ENCODE results near the gene RPS23. TPM values are rescaled to one million over a fixed set of nuclear protein-coding genes. Genes with fewer than 3 reads are reported as not detected.

RPS23 gene
- total RNA-seq, 1 experiment from 2014 or later: 1,388 TPM

- DNase-seq (ENCODE audit: low read depth, low spot score) (no peak), ATAC-seq (no peak)
- H3K36me3 ChIP-seq (ENCODE audit: control insufficient read depth, insufficient read depth, low read length): no peaks in the 10 kb centered on the region
- H3K27ac ChIP-seq (ENCODE audit: low read length): no peak overlapping the region
- no peak overlapping the region for H3K4me3 ChIP-seq (ENCODE audit: low read depth in 2 of 2, low read length in 2 of 2)
- no peaks in the 10 kb centered on the region for H3K4me1 ChIP-seq (ENCODE audit: control insufficient read depth, insufficient read depth, low read length)
- peaks cover 5% of the 10 kb centered on the region; the same call in 1 of the 2 replicates for H3K27me3 ChIP-seq (ENCODE audit: control insufficient read depth, insufficient read depth, low read length)
- ChIA-PET CTCF (no interaction called here), POLR2A (no interaction called here)
- in situ Hi-C loops (cut with HindIII; ENCODE audit: low pct_unique_long_range_greater_than_20kb, low sequenced_read_pairs) (no loop called here), intact Hi-C loops (cut with micrococcal nuclease; ENCODE audit: unreplicated experiment) (no loop called here)
- no TSS peak for BruUV-seq (replicated peaks)
- no peak for TF ChIP-seq TCF7L2 (IDR thresholded peaks at IDR 0.05; ENCODE audit: low read depth, low read length)
- TF ChIP-seq, protein P1, sequence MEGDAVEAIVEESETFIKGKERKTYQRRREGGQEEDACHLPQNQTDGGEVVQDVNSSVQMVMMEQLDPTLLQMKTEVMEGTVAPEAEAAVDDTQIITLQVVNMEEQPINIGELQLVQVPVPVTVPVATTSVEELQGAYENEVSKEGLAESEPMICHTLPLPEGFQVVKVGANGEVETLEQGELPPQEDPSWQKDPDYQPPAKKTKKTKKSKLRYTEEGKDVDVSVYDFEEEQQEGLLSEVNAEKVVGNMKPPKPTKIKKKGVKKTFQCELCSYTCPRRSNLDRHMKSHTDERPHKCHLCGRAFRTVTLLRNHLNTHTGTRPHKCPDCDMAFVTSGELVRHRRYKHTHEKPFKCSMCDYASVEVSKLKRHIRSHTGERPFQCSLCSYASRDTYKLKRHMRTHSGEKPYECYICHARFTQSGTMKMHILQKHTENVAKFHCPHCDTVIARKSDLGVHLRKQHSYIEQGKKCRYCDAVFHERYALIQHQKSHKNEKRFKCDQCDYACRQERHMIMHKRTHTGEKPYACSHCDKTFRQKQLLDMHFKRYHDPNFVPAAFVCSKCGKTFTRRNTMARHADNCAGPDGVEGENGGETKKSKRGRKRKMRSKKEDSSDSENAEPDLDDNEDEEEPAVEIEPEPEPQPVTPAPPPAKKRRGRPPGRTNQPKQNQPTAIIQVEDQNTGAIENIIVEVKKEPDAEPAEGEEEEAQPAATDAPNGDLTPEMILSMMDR (IDR thresholded peaks at IDR 0.05): no peak
- no peak for TF ChIP-seq POLR2AphosphoS5 (IDR thresholded peaks at IDR 0.05; ENCODE audit: low read depth, low read length)
- H3K9me3 ChIP-seq (ENCODE audit: control insufficient read depth, insufficient read depth, low read depth, low read length): no peaks in the 10 kb centered on the region
Measured at GRCh38 chr5:82319192-82319591, 41.0 kb upstream of the RPS23 start.

DNA sequence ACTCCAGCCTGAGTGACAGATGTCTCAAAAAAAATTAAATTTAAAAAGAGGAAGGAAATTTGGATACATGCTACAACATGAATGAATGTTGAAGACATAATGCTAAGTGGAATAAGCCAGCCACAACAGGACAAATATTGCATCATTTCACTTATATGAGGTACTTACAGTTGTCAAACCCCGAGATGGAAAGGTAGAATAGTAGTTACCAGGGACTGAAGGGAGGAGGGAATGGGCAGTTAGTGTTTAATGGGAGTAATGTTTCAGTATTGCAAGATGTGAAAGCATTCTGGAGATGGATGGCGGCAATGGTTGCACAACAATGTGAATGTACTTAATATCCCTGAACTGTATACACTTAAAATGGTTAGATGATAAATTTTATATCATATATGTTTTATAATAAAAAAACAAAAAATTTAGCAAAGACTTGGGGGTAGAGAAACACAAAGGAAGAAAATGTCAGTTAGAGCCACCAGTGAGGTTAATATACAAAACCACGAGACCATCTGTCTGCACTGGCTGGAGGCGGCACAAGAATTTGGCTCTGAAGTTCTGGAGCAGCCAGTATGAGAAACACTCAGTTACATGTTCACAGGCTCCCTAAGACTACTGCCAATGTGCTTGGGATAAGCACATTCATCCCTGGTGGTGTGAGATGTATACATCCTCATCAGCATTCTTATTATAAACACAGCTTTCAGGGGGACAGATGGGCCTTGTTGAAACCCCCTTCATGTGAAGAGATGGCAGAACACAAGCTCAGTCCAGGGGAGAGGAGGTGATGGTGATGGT is 37.0 kb upstream of the RPS23 start:
- H3K4me1 ChIP-seq (ENCODE audit: control insufficient read depth, insufficient read depth, low read length): no peaks in the 10 kb centered on the region
- no peaks in the 10 kb centered on the region for H3K36me3 ChIP-seq (ENCODE audit: control insufficient read depth, insufficient read depth, low read length)
- intact Hi-C loops (cut with micrococcal nuclease; ENCODE audit: unreplicated experiment): no loop called here
- DNase-seq (ENCODE audit: low read depth, low spot score) (no peak), ATAC-seq (no peak)
- TF ChIP-seq SIN3A (IDR thresholded peaks at IDR 0.05; ENCODE audit: borderline replicate concordance, insufficient read depth, low read depth, low read length): no peak
- no peak for TF ChIP-seq TCF7L2 (IDR thresholded peaks at IDR 0.05; ENCODE audit: low read depth, low read length)
- no peak for TF ChIP-seq POLR2AphosphoS5 (IDR thresholded peaks at IDR 0.05; ENCODE audit: low read depth, low read length)
- TF ChIP-seq, protein P1 (IDR thresholded peaks at IDR 0.05): no peak
- TF ChIP-seq, protein P2, sequence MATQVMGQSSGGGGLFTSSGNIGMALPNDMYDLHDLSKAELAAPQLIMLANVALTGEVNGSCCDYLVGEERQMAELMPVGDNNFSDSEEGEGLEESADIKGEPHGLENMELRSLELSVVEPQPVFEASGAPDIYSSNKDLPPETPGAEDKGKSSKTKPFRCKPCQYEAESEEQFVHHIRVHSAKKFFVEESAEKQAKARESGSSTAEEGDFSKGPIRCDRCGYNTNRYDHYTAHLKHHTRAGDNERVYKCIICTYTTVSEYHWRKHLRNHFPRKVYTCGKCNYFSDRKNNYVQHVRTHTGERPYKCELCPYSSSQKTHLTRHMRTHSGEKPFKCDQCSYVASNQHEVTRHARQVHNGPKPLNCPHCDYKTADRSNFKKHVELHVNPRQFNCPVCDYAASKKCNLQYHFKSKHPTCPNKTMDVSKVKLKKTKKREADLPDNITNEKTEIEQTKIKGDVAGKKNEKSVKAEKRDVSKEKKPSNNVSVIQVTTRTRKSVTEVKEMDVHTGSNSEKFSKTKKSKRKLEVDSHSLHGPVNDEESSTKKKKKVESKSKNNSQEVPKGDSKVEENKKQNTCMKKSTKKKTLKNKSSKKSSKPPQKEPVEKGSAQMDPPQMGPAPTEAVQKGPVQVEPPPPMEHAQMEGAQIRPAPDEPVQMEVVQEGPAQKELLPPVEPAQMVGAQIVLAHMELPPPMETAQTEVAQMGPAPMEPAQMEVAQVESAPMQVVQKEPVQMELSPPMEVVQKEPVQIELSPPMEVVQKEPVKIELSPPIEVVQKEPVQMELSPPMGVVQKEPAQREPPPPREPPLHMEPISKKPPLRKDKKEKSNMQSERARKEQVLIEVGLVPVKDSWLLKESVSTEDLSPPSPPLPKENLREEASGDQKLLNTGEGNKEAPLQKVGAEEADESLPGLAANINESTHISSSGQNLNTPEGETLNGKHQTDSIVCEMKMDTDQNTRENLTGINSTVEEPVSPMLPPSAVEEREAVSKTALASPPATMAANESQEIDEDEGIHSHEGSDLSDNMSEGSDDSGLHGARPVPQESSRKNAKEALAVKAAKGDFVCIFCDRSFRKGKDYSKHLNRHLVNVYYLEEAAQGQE (IDR thresholded peaks at IDR 0.05; ENCODE audit: insufficient read depth in 1 of 2, low read depth in 2 of 2, low read length in 1 of 2): no peak
- no TSS peak for BruUV-seq (replicated peaks)
- H3K27me3 ChIP-seq (ENCODE audit: control insufficient read depth, insufficient read depth, low read length): no peaks in the 10 kb centered on the region
- ChIA-PET CTCF (no interaction called here), POLR2A (no interaction called here)
- H3K9me3 ChIP-seq (ENCODE audit: control insufficient read depth, insufficient read depth, low read depth, low read length): no peaks in the 10 kb centered on the region
- H3K4me3 ChIP-seq (ENCODE audit: low read depth in 2 of 2, low read length in 2 of 2): no peak overlapping the region
- H3K27ac ChIP-seq (ENCODE audit: low read length): no peak overlapping the region
- in situ Hi-C loops (cut with HindIII; ENCODE audit: low pct_unique_long_range_greater_than_20kb, low sequenced_read_pairs): no loop called here

All from Panc1 (cell line).